ENCODE data around the gene LAMTOR3. TPM values are rescaled to one million over a fixed set of nuclear protein-coding genes. Genes with fewer than 3 reads are reported as not detected.

Gene LAMTOR3
- polyA plus RNA-seq, 1 of the 3 experiments (the other 2 are of a cell fraction), result 20.8 TPM

DNA sequence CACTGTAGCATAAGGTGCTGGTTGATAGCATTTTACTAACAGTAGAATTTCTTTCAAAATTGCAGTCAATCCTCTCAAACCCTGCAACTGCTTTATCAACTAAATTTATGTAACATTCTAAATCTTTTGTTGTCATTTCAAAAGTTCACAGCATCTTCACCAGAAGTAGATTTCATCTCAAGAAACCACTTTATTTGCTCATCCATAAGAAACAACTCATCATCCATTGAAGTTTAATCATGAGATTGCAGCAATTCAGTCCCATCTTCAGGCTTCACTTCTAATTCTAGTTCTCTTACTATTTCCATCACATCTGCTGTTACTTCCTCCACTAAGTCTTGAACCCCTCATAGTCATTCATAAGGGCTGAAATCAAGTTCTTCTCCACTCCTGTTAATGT, 21.7 kb downstream of the LAMTOR3 start:
- TF ChIP-seq FOSL2 (IDR thresholded peaks at IDR 0.05; ENCODE audit: borderline replicate concordance, low read depth) (no peak), RCOR1 (IDR thresholded peaks at IDR 0.05; ENCODE audit: low read length) (no peak), MXI1 (IDR thresholded peaks at IDR 0.05; ENCODE audit: low read depth, low read length) (no peak), FOXM1 (IDR thresholded peaks at IDR 0.05; ENCODE audit: low read depth) (no peak), RFX5 (IDR thresholded peaks at IDR 0.05; ENCODE audit: low read length) (no peak), RAD21 (IDR thresholded peaks at IDR 0.05; ENCODE audit: low read length) (no peak), GATA2 (CRISPR knock-in tag; IDR thresholded peaks at IDR 0.05) (no peak), ELF1 (IDR thresholded peaks at IDR 0.05) (no peak), NRF1 (IDR thresholded peaks at IDR 0.05; ENCODE audit: low read depth, low read length) (no peak), GABPA (IDR thresholded peaks at IDR 0.05; ENCODE audit: low read depth) (no peak), SMC3 (IDR thresholded peaks at IDR 0.05; ENCODE audit: low read depth, low read length) (no peak), FOXJ3 (CRISPR knock-in tag; IDR thresholded peaks at IDR 0.05) (no peak)
- TF ChIP-seq, protein P1, sequence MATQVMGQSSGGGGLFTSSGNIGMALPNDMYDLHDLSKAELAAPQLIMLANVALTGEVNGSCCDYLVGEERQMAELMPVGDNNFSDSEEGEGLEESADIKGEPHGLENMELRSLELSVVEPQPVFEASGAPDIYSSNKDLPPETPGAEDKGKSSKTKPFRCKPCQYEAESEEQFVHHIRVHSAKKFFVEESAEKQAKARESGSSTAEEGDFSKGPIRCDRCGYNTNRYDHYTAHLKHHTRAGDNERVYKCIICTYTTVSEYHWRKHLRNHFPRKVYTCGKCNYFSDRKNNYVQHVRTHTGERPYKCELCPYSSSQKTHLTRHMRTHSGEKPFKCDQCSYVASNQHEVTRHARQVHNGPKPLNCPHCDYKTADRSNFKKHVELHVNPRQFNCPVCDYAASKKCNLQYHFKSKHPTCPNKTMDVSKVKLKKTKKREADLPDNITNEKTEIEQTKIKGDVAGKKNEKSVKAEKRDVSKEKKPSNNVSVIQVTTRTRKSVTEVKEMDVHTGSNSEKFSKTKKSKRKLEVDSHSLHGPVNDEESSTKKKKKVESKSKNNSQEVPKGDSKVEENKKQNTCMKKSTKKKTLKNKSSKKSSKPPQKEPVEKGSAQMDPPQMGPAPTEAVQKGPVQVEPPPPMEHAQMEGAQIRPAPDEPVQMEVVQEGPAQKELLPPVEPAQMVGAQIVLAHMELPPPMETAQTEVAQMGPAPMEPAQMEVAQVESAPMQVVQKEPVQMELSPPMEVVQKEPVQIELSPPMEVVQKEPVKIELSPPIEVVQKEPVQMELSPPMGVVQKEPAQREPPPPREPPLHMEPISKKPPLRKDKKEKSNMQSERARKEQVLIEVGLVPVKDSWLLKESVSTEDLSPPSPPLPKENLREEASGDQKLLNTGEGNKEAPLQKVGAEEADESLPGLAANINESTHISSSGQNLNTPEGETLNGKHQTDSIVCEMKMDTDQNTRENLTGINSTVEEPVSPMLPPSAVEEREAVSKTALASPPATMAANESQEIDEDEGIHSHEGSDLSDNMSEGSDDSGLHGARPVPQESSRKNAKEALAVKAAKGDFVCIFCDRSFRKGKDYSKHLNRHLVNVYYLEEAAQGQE (IDR thresholded peaks at IDR 0.05; ENCODE audit: low read depth, low read length), result no peak
- TF ChIP-seq, protein P2, sequence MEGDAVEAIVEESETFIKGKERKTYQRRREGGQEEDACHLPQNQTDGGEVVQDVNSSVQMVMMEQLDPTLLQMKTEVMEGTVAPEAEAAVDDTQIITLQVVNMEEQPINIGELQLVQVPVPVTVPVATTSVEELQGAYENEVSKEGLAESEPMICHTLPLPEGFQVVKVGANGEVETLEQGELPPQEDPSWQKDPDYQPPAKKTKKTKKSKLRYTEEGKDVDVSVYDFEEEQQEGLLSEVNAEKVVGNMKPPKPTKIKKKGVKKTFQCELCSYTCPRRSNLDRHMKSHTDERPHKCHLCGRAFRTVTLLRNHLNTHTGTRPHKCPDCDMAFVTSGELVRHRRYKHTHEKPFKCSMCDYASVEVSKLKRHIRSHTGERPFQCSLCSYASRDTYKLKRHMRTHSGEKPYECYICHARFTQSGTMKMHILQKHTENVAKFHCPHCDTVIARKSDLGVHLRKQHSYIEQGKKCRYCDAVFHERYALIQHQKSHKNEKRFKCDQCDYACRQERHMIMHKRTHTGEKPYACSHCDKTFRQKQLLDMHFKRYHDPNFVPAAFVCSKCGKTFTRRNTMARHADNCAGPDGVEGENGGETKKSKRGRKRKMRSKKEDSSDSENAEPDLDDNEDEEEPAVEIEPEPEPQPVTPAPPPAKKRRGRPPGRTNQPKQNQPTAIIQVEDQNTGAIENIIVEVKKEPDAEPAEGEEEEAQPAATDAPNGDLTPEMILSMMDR (IDR thresholded peaks at IDR 0.05), result no peak
- TF ChIP-seq, protein P3, sequence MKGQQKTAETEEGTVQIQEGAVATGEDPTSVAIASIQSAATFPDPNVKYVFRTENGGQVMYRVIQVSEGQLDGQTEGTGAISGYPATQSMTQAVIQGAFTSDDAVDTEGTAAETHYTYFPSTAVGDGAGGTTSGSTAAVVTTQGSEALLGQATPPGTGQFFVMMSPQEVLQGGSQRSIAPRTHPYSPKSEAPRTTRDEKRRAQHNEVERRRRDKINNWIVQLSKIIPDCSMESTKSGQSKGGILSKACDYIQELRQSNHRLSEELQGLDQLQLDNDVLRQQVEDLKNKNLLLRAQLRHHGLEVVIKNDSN (IDR thresholded peaks at IDR 0.05; ENCODE audit: borderline replicate concordance, low read depth), result no peak
- TF ChIP-seq, protein P4, sequence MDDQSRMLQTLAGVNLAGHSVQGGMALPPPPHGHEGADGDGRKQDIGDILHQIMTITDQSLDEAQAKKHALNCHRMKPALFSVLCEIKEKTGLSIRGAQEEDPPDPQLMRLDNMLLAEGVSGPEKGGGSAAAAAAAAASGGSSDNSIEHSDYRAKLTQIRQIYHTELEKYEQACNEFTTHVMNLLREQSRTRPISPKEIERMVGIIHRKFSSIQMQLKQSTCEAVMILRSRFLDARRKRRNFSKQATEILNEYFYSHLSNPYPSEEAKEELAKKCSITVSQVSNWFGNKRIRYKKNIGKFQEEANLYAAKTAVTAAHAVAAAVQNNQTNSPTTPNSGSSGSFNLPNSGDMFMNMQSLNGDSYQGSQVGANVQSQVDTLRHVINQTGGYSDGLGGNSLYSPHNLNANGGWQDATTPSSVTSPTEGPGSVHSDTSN (IDR thresholded peaks at IDR 0.05), result no peak
- TF ChIP-seq, protein P5, sequence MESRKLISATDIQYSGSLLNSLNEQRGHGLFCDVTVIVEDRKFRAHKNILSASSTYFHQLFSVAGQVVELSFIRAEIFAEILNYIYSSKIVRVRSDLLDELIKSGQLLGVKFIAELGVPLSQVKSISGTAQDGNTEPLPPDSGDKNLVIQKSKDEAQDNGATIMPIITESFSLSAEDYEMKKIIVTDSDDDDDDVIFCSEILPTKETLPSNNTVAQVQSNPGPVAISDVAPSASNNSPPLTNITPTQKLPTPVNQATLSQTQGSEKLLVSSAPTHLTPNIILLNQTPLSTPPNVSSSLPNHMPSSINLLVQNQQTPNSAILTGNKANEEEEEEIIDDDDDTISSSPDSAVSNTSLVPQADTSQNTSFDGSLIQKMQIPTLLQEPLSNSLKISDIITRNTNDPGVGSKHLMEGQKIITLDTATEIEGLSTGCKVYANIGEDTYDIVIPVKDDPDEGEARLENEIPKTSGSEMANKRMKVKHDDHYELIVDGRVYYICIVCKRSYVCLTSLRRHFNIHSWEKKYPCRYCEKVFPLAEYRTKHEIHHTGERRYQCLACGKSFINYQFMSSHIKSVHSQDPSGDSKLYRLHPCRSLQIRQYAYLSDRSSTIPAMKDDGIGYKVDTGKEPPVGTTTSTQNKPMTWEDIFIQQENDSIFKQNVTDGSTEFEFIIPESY (IDR thresholded peaks at IDR 0.05; ENCODE audit: borderline replicate concordance, low read depth), result no peak
- TF ChIP-seq, protein P6, sequence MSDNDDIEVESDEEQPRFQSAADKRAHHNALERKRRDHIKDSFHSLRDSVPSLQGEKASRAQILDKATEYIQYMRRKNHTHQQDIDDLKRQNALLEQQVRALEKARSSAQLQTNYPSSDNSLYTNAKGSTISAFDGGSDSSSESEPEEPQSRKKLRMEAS (IDR thresholded peaks at IDR 0.05; ENCODE audit: low read depth), result no peak
- Histone ChIP-seq H3K27me3 (ENCODE audit: insufficient read depth) (no peaks in the 10 kb centered on the region), H3K27ac (ENCODE audit: low read depth in 2 of 2, low read length in 1 of 2) (no peak overlapping the region), H3K36me3 (replicated peaks in 1 of 2; ENCODE audit: control insufficient read depth in 1 of 2, insufficient read depth in 2 of 2, low read length in 1 of 2) (no peaks in the 10 kb centered on the region), H3K4me3 (ENCODE audit: low read depth in 2 of 2, low read length in 1 of 2) (no peak overlapping the region), H3K9ac (no peak overlapping the region), H2AFZ (ENCODE audit: low read depth) (no peak overlapping the region), H3K9me3 (no peaks in the 10 kb centered on the region), H3K4me2 (no peak overlapping the region), H3K79me2 (ENCODE audit: insufficient read depth) (no peaks in the 10 kb centered on the region), H3K9me2 (no peaks in the 10 kb centered on the region), H4K20me1 (ENCODE audit: insufficient read depth) (no peaks in the 10 kb centered on the region), H3F3A (replicated peaks; ENCODE audit: insufficient read depth) (no peaks in the 10 kb centered on the region), H3K4me1 (ENCODE audit: control insufficient read depth in 1 of 2, insufficient read depth in 2 of 2, low read depth in 1 of 2, low read length in 1 of 2) (no peaks in the 10 kb centered on the region; a peak in 2 of 4 replicates)
- ChIA-PET CTCF (no interaction called here), POLR2A (no interaction called here)
- DNase-seq, result no peak

Data from SK-N-SH (cell line).